GM08714 (cell line): ENCODE results near the gene MYOZ3.

Source experiments
- H3K4me3 ChIP-seq: fragments of 200-500 bp; sonication (Bioruptor generic); 2 replicates; pipeline ENCODE4 v1.5.1; 2014; ENCODE audit warnings: mild to moderate bottlenecking, low read length, inconsistent platforms
- ZNF274 ChIP-seq: IDR thresholded peaks from 2 replicates; pipeline ENCODE4 v1.6.1; 2012; ENCODE audit warnings: mild to moderate bottlenecking, low read depth, low read length

Gene MYOZ3

GRCh38 chr5:150642991-150643710 is 17.9 kb upstream of the MYOZ3 start:
- TF ChIP-seq ZNF274, result no peak
- H3K4me3 ChIP-seq, result no peak overlapping the region

GRCh38 chr5:150644058-150644457 is 17.0 kb upstream of the MYOZ3 start:
- no peak overlapping the region for H3K4me3 ChIP-seq
- TF ChIP-seq ZNF274, result no peak

- H3K4me3 ChIP-seq, result no peak overlapping the region
- no peak for TF ChIP-seq ZNF274
Observed at GRCh38 chr5:150644514-150644913, 16.5 kb upstream of the MYOZ3 start.

DNA sequence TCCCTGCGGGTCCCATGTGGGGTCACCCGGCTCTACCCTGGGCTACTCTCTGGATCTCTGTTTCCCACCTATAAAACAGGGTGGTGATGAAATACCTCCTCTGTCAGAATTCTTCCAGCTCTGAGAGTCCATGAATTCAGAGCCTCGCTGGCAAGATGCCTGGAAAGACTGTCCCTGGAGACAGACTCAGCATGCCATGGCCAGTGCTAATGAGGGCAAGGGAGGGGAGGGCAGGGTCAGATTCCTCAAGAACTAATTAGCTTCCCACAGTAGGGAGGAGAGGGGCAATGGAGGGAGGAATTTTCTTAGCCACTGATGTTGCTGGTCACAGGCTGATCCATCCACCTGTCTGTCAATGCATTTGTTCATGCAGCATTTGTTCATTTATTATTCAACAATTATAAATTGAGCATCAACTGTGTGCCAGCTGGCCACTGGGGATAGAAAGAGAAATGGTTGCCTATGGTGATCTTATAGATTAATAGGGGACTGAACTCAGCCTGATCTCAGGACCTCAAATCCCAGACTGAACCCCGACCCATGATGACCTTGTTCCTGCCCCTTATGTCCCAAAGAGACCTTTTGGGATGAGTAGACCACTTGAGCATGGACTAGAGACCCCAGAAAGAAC is 15.9 kb upstream of the MYOZ3 start:
- TF ChIP-seq ZNF274, result no peak
- H3K4me3 ChIP-seq, result no peak overlapping the region

DNA sequence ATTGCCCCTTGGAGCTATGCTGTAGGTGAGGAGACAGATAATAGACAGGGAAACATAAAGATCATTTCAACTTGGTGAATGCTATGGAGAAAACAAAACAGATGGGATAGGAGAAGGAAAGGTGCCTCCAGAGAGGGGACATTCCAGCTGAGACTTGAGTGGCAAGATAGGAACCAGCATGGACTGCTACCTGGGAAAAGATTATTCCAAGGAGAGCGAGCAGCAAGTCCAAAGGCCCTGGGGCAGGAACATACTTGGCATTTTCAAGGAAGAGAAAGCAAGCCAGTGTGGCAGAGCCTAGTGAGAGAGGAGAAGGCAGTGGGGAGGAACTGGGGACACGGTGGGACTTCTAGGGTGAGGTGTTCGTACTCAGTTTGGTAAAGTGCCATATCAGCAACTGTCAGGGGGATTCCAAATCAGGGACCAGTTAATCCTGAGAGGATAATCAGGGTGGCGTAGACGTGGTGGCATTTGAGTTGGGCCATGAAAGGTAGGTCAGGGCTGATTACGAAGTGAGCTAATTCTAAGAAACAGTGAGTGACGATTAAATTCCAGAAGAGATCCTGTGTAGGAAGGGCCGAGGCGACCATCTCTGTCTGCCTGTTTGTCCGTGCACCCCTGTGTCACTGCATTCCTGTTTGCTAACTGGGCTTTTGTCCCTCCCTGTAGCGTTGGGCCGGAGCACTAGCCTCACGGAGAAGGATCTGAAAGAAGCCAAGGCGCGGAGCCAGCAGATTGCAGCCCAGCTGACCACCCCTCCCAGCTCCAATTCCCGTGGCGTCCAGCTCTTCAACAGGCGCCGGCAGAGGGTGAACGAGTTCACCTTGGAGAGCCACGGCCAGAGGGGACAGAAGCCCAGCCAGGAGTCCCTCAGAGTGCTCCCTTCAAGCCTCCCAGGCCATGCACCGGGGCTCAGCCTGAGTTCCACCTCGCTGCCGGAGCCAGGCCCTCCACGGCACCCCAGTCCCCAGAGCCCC is 13.5 kb upstream of the MYOZ3 start:
- no peak for TF ChIP-seq ZNF274
- H3K4me3 ChIP-seq, result no peak overlapping the region

GRCh38 chr5:150648294-150649107 is 12.6 kb upstream of the MYOZ3 start:
- no peak for TF ChIP-seq ZNF274

GRCh38 chr5:150649108-150650020 is 11.7 kb upstream of the MYOZ3 start:
- no peak for TF ChIP-seq ZNF274

More at GRCh38 chr5:150648294-150649107, 12.6 kb upstream of the MYOZ3 start:
- no peak overlapping the region for H3K4me3 ChIP-seq

GRCh38 chr5:150650021-150651006 is 10.7 kb upstream of the MYOZ3 start:
- no peak for TF ChIP-seq ZNF274
- H3K4me3 ChIP-seq, result no peak overlapping the region

More at GRCh38 chr5:150649108-150650020, 11.7 kb upstream of the MYOZ3 start:
- H3K4me3 ChIP-seq, result no peak overlapping the region

GRCh38 chr5:150651382-150651781 is 9.7 kb upstream of the MYOZ3 start:
- no peak overlapping the region for H3K4me3 ChIP-seq
- no peak for TF ChIP-seq ZNF274

GRCh38 chr5:150651924-150652671 is 9.0 kb upstream of the MYOZ3 start:
- no peak overlapping the region for H3K4me3 ChIP-seq
- no peak for TF ChIP-seq ZNF274
